H1 (cell line): ENCODE data around the gene TMEM260. TPM values are rescaled to one million over a fixed set of nuclear protein-coding genes. Genes with fewer than 3 reads are reported as not detected.

Experiments used
- CTCF ChIA-PET: fragments of 300-600 bp; sonication (Branson Sonifier 250); formaldehyde crosslinking; loops from one replicate; lab custom pipeline; 2021; ENCODE audit not compliant: partially characterized antibody; lab: Charles Lee
- POLR2A ChIA-PET: fragments of 300-600 bp; sonication (Branson Sonifier 250); formaldehyde crosslinking; loops from one replicate; lab custom pipeline; 2021; ENCODE audit warnings: inconsistent platforms; ENCODE audit not compliant: partially characterized antibody; lab: Charles Lee
- DNase-seq, 2 experiments: peaks; one replicate each; pipeline versions ENCODE4 v3.0.0 to v3.0.0-alpha.2; 2010 to 2022; ENCODE audit warnings: low spot score in 2 of 2, low read depth in 1 of 2, mixed read lengths in 1 of 2
- FAIRE-seq: peaks from 2 replicates; lab custom pipeline; 2011; peaks lifted over from hg19 to GRCh38; lab: Jason Lieb, UNC
- H2AFZ ChIP-seq: 2 replicates; pipeline ENCODE4 v1.8.1; 2012; ENCODE audit warnings: low read length, inconsistent platforms
- H2AK5ac ChIP-seq: 2 replicates; pipeline ENCODE4 v1.6.1; 2013; ENCODE audit warnings: low read depth, low read length
- H2BK120ac ChIP-seq: replicated peaks from 2 replicates; pipeline ENCODE3; 2013; ENCODE audit warnings: low read depth, low read length, inconsistent platforms
- H2BK12ac ChIP-seq: 2 replicates; pipeline ENCODE4 v1.6.1; 2013; ENCODE audit warnings: low read depth, low read length
- H2BK15ac ChIP-seq: 2 replicates; pipeline ENCODE4 v1.6.1; 2013; ENCODE audit warnings: low read length
- H2BK20ac ChIP-seq: 2 replicates; pipeline ENCODE4 v1.6.1; 2013; ENCODE audit warnings: low read length
- H2BK5ac ChIP-seq: 2 replicates; pipeline ENCODE4 v1.6.1; 2013; ENCODE audit warnings: low read depth, low read length
- H3K14ac ChIP-seq: 2 replicates; pipeline ENCODE4 v1.6.1; 2013; ENCODE audit warnings: inconsistent platforms; ENCODE audit not compliant: insufficient read length
- H3K18ac ChIP-seq: 2 replicates; pipeline ENCODE4 v1.6.1; 2013; ENCODE audit warnings: low read length; ENCODE audit errors: extremely low read depth
- H3K23ac ChIP-seq: 2 replicates; pipeline ENCODE4 v1.6.1; 2013; ENCODE audit warnings: inconsistent platforms; ENCODE audit not compliant: insufficient read length
- H3K23me2 ChIP-seq: 2 replicates; pipeline ENCODE4 v1.6.1; 2013; ENCODE audit warnings: low read depth, low read length
- H3K27ac ChIP-seq: 2 replicates; pipeline ENCODE4 v1.6.1; 2011; ENCODE audit warnings: low read depth, low read length, inconsistent platforms
- H3K27me3 ChIP-seq, 4 experiments: replicated peaks in 1 of 4; 1 replicate in 1 of 4; 2 replicates in 3 of 4; pipeline versions ENCODE4 v1.6.1 to v1.8.1; 2011 to 2013; ENCODE audit warnings: low read length in 3 of 4, mild to moderate bottlenecking in 3 of 4, inconsistent platforms in 2 of 4, mixed read lengths in 2 of 4, moderate library complexity in 1 of 4; ENCODE audit not compliant: control insufficient read depth in 3 of 4, insufficient read depth in 3 of 4; ENCODE audit errors: extremely low read depth in 1 of 4
- H3K36me3 ChIP-seq, 4 experiments: 2 replicates each; pipeline versions ENCODE4 v1.6.1 to v1.8.1; 2011 to 2013; ENCODE audit warnings: mild to moderate bottlenecking in 4 of 4, low read length in 3 of 4, moderate library complexity in 2 of 4, control low read depth in 1 of 4, inconsistent platforms in 1 of 4; ENCODE audit not compliant: insufficient read depth in 4 of 4, control insufficient read depth in 2 of 4
- H3K4ac ChIP-seq: replicated peaks from 2 replicates; pipeline ENCODE3; 2013; ENCODE audit warnings: low read length, low read depth, mixed read lengths, inconsistent platforms; ENCODE audit not compliant: insufficient read length
- H3K4me1 ChIP-seq, 4 experiments: replicated peaks in 1 of 4; 1 replicate in 1 of 4; 2 replicates in 3 of 4; pipeline versions ENCODE4 v1.6.1 to v1.8.1; 2011 to 2013; ENCODE audit warnings: low read length in 3 of 4, inconsistent platforms in 2 of 4, mixed read lengths in 1 of 4; ENCODE audit not compliant: insufficient read depth in 4 of 4, control insufficient read depth in 3 of 4
- H3K4me2 ChIP-seq, 2 experiments: 2 replicates each; pipeline versions ENCODE4 v1.6.1 to v1.8.1; 2011 to 2013; ENCODE audit warnings: low read depth in 2 of 2, low read length in 2 of 2, control low read depth in 1 of 2, inconsistent platforms in 1 of 2, mild to moderate bottlenecking in 1 of 2; ENCODE audit not compliant: insufficient read depth in 1 of 2
- H3K4me3 ChIP-seq, 4 experiments: fragments of 200-600, 300-600 bp in 1 of 4; sonication (generic), shearing (Covaris generic), sonication (Bioruptor Twin) in 1 of 4; 2 replicates each; pipeline versions ENCODE4 v1.5.1 to v1.8.1; 2011 to 2016; ENCODE audit warnings: low read length in 4 of 4, low read depth in 3 of 4, control low read depth in 2 of 4, inconsistent platforms in 2 of 4, mild to moderate bottlenecking in 2 of 4, mixed read lengths in 1 of 4, moderate library complexity in 1 of 4; ENCODE audit not compliant: insufficient read depth in 2 of 4; ENCODE audit errors: extremely low read depth in 1 of 4
- H3K56ac ChIP-seq: replicated peaks from 2 replicates; pipeline ENCODE3; 2013; ENCODE audit warnings: low read depth, mild to moderate bottlenecking, mixed read lengths, low read length, inconsistent platforms; ENCODE audit not compliant: insufficient read length
- H3K79me1 ChIP-seq: 2 replicates; pipeline ENCODE4 v1.6.1; 2013; ENCODE audit warnings: low read depth, low read length, control low read depth
- H3K79me2 ChIP-seq, 2 experiments: 2 replicates each; pipeline versions ENCODE4 v1.6.1 to v1.8.1; 2012 to 2013; ENCODE audit warnings: low read length in 2 of 2, mild to moderate bottlenecking in 2 of 2, inconsistent platforms in 1 of 2; ENCODE audit not compliant: insufficient read depth in 2 of 2, control insufficient read depth in 1 of 2
- H3K9ac ChIP-seq, 4 experiments: replicated peaks in 1 of 4; 1 replicate in 1 of 4; 2 replicates in 3 of 4; pipeline versions ENCODE4 v1.6.1 to v1.8.1; 2011 to 2013; ENCODE audit warnings: low read depth in 3 of 4, low read length in 3 of 4, control low read depth in 2 of 4, mild to moderate bottlenecking in 2 of 4, moderate library complexity in 2 of 4, inconsistent platforms in 1 of 4; ENCODE audit errors: extremely low read depth in 1 of 4
- H3K9me3 ChIP-seq, 2 experiments: 2 replicates each; pipeline versions ENCODE4 v1.6.1 to v1.8.1; 2012 to 2013; ENCODE audit warnings: mild to moderate bottlenecking in 2 of 2, moderate library complexity in 2 of 2, control low read depth in 1 of 2, inconsistent platforms in 1 of 2, low read depth in 1 of 2, low read length in 1 of 2, mixed read lengths in 1 of 2; ENCODE audit not compliant: insufficient read depth in 2 of 2
- H4K20me1 ChIP-seq, 2 experiments: replicated peaks in 1 of 2; 2 replicates each; pipeline versions ENCODE3 to v1.8.1; 2011 to 2013; ENCODE audit warnings: inconsistent platforms in 2 of 2, low read length in 2 of 2, mild to moderate bottlenecking in 1 of 2; ENCODE audit not compliant: insufficient read depth in 2 of 2, control insufficient read depth in 1 of 2
- H4K5ac ChIP-seq: 2 replicates; pipeline ENCODE4 v1.6.1; 2013; ENCODE audit warnings: low read length, low read depth, mixed read lengths, inconsistent platforms; ENCODE audit not compliant: insufficient read length
- H4K8ac ChIP-seq: 2 replicates; pipeline ENCODE4 v1.8.0; 2013; ENCODE audit warnings: mild to moderate bottlenecking, moderate library complexity, low read length, inconsistent platforms; ENCODE audit not compliant: insufficient read depth; ENCODE audit errors: extremely low read depth
- H4K91ac ChIP-seq: replicated peaks from 2 replicates; pipeline ENCODE3; 2013; ENCODE audit warnings: low read length, mixed read lengths, inconsistent platforms; ENCODE audit not compliant: insufficient read length
- RAD21 ChIP-seq, 2 experiments: IDR thresholded peaks in 1 of 2; conservative IDR thresholded peaks in 1 of 2; 2 replicates each; pipeline ENCODE4 v1.6.1; 2011; ENCODE audit warnings: low read depth in 2 of 2, low read length in 2 of 2, improper control_type of control experiment in 1 of 2, inconsistent platforms in 1 of 2, mild to moderate bottlenecking in 1 of 2, moderate library complexity in 1 of 2
- WGBS, 2 experiments: shearing (Covaris generic) in 1 of 2; methylation state at CpG; one replicate each; pipeline versions ENCODE4 v1.1.6 to v1.1.7; 2013 to 2015; ENCODE audit warnings: low lambda C conversion rate in 2 of 2, mixed read lengths in 2 of 2, inconsistent platforms in 1 of 2, low coverage in 1 of 2, missing lambda C conversion rate in 1 of 2; ENCODE audit not compliant: insufficient replicate concordance in 2 of 2, insufficient coverage in 1 of 2, insufficient read length in 1 of 2; ENCODE audit errors: extremely low coverage in 1 of 2, missing lambda C conversion rate in 1 of 2; 5-methylcytosine and 5-hydroxymethylcytosine counted together
- polyA plus RNA-seq, 7 experiments: library from polyadenylated mRNA; depleted of rRNA in 3 of 7; stranded (reverse) in 5 of 7; unstranded in 2 of 7; fragments of >200 nt in 5 of 7; fragments of 200-250 nt in 2 of 7; gene quantifications; 1 replicate in 5 of 7; 2 replicates in 1 of 7; 4 replicates in 1 of 7; pipeline versions ENCODE4 v1.2.1 to v1.2.3, GENCODE V29; 2011 to 2013; ENCODE audit warnings: missing spikeins in 2 of 7, mixed read lengths in 2 of 7
- total RNA-seq: library from RNA; stranded (reverse); fragmentation: NEBNext Ultra II Directional; extraction: Animal tissue kit (Norgen Biotek cat#: 25700); gene quantifications from 2 replicates; pipeline ENCODE4 v1.2.1, GENCODE V29; 2021
- TF ChIP-seq, protein P1 (sequence below): IDR thresholded peaks from 2 replicates; pipeline ENCODE4 v1.6.1; 2012; ENCODE audit warnings: inconsistent platforms

TMEM260 gene
- total and polyA plus RNA-seq, 2 of the 8 experiments (the other 6 are each of a cell fraction or from before 2014, with no cell fraction given) = 14.4 to 15.2 TPM

DNA sequence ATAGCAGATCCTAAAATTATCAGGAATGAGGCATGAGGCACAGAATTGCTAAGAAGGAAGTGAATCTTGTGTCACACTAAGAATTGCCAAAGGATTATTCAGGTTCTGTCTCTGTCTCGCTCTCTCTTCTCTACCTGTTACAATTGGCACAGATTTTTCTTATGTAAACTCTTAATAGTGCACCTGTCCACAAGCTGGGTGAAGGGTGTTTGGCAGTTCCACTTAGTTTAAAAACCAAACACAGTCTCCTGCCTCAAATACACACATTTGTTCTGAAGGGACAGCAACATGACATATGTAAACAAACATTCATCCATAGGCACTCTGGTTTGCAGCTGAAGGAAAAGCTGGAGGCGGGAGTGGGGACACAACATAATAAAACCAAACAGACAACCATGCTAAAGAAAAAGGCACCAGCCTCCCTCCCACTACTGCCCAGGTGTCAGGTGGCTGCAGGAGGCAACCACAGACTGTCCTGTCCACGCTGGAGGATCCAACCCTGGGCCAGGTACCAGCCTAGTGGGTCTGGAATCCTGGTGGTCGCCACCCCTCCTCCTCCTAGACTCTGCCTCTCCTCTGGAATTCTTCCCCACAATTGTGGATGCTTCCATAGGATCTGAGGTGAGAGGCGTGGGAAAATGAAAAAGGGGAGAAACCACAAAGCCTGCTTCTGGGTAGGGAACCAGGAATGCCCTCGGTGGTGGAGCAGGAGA, 81.2 kb downstream of the TMEM260 start:
- no peak overlapping the region for H2BK120ac ChIP-seq
- H2AK5ac ChIP-seq = no peak overlapping the region; the same call in 1 of the 2 replicates
- no peak overlapping the region for H4K8ac ChIP-seq
- no peaks in the 10 kb centered on the region for H3K36me3 ChIP-seq
- H3K79me1 ChIP-seq = no peaks in the 10 kb centered on the region
- no peak overlapping the region for H3K4ac ChIP-seq
- no peak overlapping the region for H2BK5ac ChIP-seq
- no peak overlapping the region for H3K23ac ChIP-seq
- no peak overlapping the region for H3K27ac ChIP-seq
- no peak overlapping the region for H3K14ac ChIP-seq
- H2AFZ ChIP-seq = no peak overlapping the region
- TF ChIP-seq RAD21 (IDR thresholded peaks at IDR 0.05 in 1 of 2, conservative IDR thresholded peaks at IDR 0.05 in 1 of 2; ENCODE audit: low read depth in 2 of 2, low read length in 2 of 2) = 0 out of 4 replicates have a peak, but pooled peaks of 1 of the 2 experiments have one; percentile 9
- TF ChIP-seq, protein P1, sequence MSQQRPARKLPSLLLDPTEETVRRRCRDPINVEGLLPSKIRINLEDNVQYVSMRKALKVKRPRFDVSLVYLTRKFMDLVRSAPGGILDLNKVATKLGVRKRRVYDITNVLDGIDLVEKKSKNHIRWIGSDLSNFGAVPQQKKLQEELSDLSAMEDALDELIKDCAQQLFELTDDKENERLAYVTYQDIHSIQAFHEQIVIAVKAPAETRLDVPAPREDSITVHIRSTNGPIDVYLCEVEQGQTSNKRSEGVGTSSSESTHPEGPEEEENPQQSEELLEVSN = no peak
- TF ChIP-seq, all 59 proteins: peak for 1
- peaks cover 0 to 7% (median 3%) of the 10 kb centered on the region in 4 experiments; a peak in 6 of 7 replicates for H3K4me1 ChIP-seq
- ChIA-PET POLR2A (interaction anchor here (0.6 to 1.4 kb wide), 2 partner anchors 88 to 145 kb away, joined by 3 to 4 read pairs; no protein-coding TSS in a partner anchor), CTCF (interaction anchor here (0.6 to 1.4 kb wide), 4 partner anchors 14 to 522 kb away, joined by 3 to 6 read pairs (median 3); no protein-coding TSS in a partner anchor)
- FAIRE-seq = no peak
- H3K9ac ChIP-seq = no peak overlapping the region
- no peak overlapping the region for H2BK20ac ChIP-seq
- H3K56ac ChIP-seq = no peak overlapping the region
- H2BK15ac ChIP-seq = no peak overlapping the region
- no peak overlapping the region for H3K18ac ChIP-seq
- DNase-seq = no peak
- WGBS, 2 experiments = 59% methylated on average over 6 of the region's 6 CpGs; no CpG with 5 or more reads in 1 of the 2 experiments
- H4K20me1 ChIP-seq = no peaks in the 10 kb centered on the region
- H3K9me3 ChIP-seq = no peaks in the 10 kb centered on the region; a peak in 1 of 4 replicates
- peaks cover 0 to 2% (median 0%) of the 10 kb centered on the region in 4 experiments; a peak in 2 of 7 replicates for H3K27me3 ChIP-seq
- H3K79me2 ChIP-seq = no peaks in the 10 kb centered on the region; a peak in 1 of 4 replicates
- H4K5ac ChIP-seq = no peak overlapping the region
- no peaks in the 10 kb centered on the region for H3K23me2 ChIP-seq
- H3K4me2 ChIP-seq = no peak overlapping the region
- H3K4me3 ChIP-seq = no peak overlapping the region
- H4K91ac ChIP-seq = no peak overlapping the region
- H2BK12ac ChIP-seq = no peak overlapping the region
